ENCODE measurements around the gene HS3ST4.

Gene HS3ST4

GRCh38 chr16:25783226-25783625 lies 91.5 kb downstream of the HS3ST4 start:
- H3K4me3 ChIP-seq (ENCODE audit: control insufficient read depth, low read depth, low read length): no peak overlapping the region
- no peak for DNase-seq (ENCODE audit: low read depth)
- TF ChIP-seq, protein P1, sequence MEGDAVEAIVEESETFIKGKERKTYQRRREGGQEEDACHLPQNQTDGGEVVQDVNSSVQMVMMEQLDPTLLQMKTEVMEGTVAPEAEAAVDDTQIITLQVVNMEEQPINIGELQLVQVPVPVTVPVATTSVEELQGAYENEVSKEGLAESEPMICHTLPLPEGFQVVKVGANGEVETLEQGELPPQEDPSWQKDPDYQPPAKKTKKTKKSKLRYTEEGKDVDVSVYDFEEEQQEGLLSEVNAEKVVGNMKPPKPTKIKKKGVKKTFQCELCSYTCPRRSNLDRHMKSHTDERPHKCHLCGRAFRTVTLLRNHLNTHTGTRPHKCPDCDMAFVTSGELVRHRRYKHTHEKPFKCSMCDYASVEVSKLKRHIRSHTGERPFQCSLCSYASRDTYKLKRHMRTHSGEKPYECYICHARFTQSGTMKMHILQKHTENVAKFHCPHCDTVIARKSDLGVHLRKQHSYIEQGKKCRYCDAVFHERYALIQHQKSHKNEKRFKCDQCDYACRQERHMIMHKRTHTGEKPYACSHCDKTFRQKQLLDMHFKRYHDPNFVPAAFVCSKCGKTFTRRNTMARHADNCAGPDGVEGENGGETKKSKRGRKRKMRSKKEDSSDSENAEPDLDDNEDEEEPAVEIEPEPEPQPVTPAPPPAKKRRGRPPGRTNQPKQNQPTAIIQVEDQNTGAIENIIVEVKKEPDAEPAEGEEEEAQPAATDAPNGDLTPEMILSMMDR (IDR thresholded peaks at IDR 0.05; ENCODE audit: control insufficient read depth, insufficient read depth, low read depth, low read length, missing control alignments): no peak

- no peak for DNase-seq (ENCODE audit: low read depth)
- TF ChIP-seq, protein P1 (IDR thresholded peaks at IDR 0.05; ENCODE audit: control insufficient read depth, insufficient read depth, low read depth, low read length, missing control alignments): no peak
- H3K4me3 ChIP-seq (ENCODE audit: control insufficient read depth, low read depth, low read length): no peak overlapping the region
Measured at GRCh38 chr16:25785361-25785760, 93.6 kb downstream of the HS3ST4 start.

- no peak for DNase-seq (ENCODE audit: low read depth)
- H3K4me3 ChIP-seq (ENCODE audit: control insufficient read depth, low read depth, low read length): no peak overlapping the region
- TF ChIP-seq, protein P1 (IDR thresholded peaks at IDR 0.05; ENCODE audit: control insufficient read depth, insufficient read depth, low read depth, low read length, missing control alignments): no peak
Measured at GRCh38 chr16:25786748-25787147, 95.0 kb downstream of the HS3ST4 start.

DNA sequence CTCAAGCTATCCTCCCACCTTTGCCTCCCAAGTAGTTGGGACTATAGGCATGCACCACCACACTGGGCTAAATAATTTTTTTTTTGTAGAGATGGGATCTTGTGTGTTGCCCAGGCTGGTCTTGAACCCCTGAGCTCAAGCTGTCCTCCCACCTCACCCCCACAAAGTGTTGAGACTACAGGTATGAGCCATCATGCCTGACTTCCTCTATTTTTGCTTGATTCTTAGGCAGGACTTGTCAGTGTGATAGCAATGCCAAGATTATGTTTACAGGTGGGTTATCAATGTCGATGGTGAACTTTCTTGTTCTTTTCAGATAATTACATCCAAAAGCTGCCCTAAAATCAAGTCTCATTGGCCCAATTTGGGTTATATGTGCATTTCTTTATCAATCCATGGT lies 96.9 kb downstream of the HS3ST4 start:
- TF ChIP-seq, protein P1 (IDR thresholded peaks at IDR 0.05; ENCODE audit: control insufficient read depth, insufficient read depth, low read depth, low read length, missing control alignments): no peak
- no peak overlapping the region for H3K4me3 ChIP-seq (ENCODE audit: control insufficient read depth, low read depth, low read length)
- DNase-seq (ENCODE audit: low read depth): no peak

DNA sequence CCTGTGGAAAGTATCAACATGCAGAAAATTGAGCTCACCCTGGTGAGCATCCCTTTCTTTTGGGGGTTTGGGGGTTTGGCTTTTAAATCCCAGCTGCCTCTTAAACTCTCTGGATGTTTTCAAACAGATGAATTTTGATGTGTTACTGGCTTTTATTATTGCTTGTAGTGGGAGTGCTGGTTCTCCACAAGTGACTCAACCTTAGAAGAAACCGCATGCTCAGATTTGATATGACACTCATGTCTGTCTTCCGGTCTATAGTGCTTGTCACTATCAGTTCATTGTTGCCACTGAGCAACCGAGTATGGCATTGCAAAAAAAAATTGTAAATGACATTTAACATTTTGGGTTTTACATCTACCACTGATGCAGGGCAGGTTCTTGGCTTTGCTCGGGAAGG lies 104.5 kb downstream of the HS3ST4 start:
- H3K4me3 ChIP-seq (ENCODE audit: control insufficient read depth, low read depth, low read length): no peak overlapping the region
- no peak for DNase-seq (ENCODE audit: low read depth)
- TF ChIP-seq, protein P1 (IDR thresholded peaks at IDR 0.05; ENCODE audit: control insufficient read depth, insufficient read depth, low read depth, low read length, missing control alignments): no peak

GRCh38 chr16:25798065-25798464 lies 106.3 kb downstream of the HS3ST4 start:
- no peak for DNase-seq (ENCODE audit: low read depth)
- H3K4me3 ChIP-seq (ENCODE audit: control insufficient read depth, low read depth, low read length): no peak overlapping the region
- TF ChIP-seq, protein P1 (IDR thresholded peaks at IDR 0.05; ENCODE audit: control insufficient read depth, insufficient read depth, low read depth, low read length, missing control alignments): no peak

- no peak overlapping the region for H3K4me3 ChIP-seq (ENCODE audit: control insufficient read depth, low read depth, low read length)
- TF ChIP-seq, protein P1 (IDR thresholded peaks at IDR 0.05; ENCODE audit: control insufficient read depth, insufficient read depth, low read depth, low read length, missing control alignments): no peak
- DNase-seq (ENCODE audit: low read depth): no peak
Measured at GRCh38 chr16:25799816-25800215, 108.1 kb downstream of the HS3ST4 start.
